Measurements from ENCODE around the gene RHBDL1.
"Not testable (repeated sequence)": the region's sequence is repeated elsewhere in the genome, so short reads cannot be mapped to it uniquely, and the experiment has no call there.

The RHBDL1 gene

DNA sequence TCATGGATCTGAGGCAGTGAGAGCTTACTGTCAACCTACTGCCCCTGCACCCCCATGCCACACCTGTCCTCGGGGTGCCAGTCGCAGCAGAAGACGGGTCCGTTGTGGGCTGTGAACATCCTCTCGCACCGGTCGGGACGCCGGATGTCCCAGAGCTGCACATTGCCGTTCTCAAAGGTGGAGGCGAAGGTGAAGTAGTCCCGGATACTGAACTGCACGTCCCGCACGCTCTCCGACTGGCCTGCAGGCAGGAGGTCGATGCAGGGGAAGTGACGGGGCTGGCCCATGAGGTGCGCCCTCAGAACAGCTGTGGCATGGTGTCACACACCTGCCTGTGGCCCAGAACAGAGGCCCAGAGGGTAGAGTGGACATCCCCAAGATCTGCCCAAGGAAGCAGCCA is 12.0 kb downstream of the RHBDL1 start:
- no peak for DNase-seq

DNA sequence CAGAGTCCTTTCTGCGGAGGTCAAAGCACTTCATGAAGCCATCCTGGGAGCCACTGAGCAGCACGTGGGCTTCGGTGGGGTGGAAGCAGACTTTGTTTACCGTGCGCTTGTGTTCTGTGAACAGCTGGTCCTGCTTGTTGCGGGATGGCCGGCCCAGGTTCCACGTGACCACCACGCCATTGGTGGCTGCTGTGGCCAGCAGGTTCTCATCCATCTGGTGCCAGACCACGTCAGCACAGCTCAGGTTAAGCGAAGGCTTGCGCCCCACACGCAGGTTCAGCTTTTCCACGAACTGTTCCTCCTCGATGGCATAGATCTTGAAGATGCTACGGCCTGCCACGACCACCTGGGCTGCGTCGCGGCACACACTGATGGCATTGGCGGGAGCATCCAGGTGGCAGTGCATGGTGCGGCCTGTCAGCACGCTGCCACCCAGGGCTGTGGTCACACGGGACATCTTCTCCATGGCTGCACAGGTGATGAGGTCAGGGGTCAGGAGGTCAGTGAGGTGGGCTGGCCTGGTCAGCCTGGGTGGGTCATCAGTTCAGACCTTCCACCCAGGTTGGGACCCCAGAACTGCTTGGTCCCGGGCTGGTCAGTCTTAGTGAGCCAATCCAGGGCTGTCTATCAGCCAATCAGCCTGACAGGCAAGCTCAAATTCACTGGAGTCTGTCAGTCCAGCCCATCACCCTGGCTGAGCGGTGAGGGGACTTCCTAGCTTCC is 13.9 kb downstream of the RHBDL1 start:
- DNase-seq, result no peak

DNA sequence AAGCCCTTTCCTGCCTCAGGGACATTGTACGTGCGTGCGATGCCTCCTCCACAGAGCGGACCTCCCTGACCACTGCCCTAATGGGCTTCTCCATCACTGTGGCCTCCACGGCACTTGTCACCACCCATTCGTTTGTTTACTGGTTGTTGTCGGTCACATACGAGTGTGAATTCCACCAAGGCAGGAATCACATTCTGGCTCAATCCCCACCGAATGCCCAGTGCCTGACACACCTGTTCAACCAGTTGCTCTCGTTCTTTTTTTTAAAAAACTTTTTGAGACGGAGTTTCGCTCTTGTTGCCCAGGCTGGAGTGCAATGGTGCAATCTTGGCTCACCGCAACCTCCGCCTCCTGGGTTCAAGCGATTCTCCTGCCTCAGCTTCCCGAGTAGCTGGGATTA is 15.8 kb downstream of the RHBDL1 start:
- DNase-seq, result not testable (repeated sequence)

DNA sequence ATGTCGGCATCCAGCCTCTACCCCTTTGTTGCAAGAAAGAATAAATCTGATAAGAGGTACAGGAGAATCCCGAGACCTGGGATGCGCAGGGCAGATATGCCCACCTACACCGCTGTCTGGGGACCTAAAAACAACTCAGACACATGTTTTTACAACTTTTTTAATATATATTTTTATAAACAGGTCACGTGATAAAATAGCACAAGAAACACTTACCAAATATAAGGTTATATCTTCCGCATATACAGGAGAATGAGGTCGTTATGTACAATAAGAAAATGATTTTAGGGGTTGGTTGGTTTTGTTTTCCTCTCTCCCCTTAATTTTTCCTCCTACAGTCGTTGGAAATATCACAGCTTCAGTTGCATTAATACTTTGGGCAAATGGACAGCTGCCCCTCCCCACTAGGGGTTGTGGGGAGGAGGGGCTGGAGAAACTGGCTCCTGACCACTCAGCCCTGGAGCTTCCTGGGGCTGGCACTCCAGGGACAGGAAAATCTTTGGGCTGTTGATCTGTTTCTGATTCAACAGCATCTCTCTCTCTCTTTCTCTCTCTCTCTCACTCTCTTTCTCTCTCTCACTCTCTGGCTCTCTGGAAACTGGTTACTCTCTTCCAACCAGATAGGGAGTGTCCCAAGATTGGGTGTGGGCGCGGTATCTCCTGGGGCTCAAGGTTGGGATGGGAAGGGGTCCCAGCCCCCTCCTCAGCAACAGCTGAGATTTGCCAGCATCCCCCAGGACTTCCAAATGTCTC is 17.1 kb downstream of the RHBDL1 start:
- DNase-seq, result no peak

DNA sequence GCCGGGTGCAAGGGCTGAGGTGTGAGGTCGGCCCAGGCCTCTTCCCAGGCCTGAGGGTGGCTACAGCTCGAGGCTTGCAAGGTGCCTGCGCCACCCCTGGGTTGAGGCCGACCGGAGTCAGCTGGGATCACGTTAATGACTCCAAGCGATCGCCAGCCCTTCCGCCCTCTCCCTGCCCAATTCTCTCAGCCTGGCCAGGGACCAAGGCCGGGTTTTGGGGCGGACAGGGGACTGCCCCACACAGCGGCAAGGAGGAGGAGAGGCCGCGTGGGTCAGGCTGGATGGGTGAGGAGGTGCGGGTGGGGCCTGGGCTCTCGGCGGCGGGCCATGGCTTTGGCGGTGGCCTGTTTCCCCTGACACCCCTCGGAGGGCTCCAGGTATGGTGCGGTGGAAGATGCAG is 17.9 kb downstream of the RHBDL1 start:
- no peak for DNase-seq

DNA sequence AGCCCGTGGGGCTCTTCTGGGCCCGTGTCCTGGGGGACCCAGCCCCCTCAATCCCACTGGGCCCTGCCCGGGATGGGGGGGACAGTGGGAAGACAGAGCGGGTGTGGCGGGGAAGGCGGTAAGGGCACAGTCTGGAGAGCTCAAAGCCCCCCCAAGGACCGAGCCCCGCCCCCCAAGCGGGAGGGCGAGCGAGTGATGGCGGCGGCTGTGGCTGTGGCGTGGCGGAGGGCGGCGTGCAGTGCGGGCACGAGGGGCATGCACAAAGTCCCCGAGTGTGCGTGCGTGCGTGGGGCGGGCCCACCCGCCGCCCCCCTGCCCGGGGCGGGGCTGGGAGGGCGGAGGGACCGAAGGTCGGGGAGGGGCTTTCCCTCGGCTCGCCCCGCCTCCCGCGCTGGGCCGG is 18.3 kb downstream of the RHBDL1 start:
- no peak for DNase-seq

DNA sequence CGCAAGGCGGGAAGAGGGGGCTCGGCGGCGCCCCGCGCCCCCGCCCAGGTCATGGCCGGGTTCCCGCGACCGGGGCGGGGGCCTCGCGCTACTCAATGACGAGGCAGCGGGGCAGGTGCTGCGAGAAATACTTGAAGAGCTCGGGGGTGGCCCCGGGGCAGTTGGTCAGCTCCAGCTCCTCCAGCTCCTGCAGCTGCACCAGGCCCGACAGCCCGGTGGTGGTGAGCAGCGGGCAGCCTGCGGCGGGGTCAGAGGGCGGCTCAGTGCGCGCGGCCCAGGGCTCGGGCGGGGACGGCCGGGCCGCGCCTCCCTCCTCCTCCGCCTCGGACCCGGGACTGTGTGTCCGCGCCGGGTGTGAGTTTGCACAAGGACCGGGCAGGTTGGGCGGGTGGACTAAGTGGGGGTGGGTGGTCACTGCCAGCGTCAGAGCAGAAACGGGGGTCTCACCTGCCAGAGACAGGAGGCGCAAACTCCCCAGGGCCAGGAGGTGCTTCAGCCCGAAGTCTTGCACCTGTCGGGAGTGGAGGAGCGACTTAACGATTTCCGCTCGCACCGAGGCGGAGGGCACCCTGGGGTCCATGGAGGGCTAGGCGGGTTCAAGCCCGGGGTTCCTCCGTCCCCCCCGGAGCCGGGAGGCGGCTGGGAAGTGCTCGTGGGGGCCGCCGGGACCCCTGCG is 18.9 kb downstream of the RHBDL1 start:
- DNase-seq, result no peak

DNA sequence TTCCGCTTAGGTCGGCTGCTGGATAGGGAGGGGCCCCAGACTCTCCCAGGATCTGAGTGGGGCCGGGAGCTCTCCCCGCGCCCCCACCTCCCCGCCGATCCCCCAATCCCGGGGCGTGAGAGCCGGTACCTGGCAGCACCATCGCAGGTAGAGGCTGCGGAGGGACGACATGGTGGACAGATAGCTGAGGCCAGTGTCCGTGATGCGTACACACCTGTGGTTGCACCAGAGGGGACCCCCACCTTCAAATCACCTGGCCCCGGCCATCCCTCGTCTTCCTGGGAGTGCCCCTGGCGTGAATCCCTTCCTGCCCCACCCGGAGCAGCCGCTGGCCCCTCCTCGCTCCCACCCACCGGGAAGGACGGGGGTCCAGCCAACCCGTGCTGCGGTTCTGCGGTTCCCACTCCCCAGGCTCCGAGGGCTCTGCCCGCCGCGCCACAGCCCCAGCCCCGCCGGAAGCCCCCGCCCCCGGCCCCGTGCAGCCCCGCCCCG is 19.4 kb downstream of the RHBDL1 start:
- DNase-seq, result no peak

DNA sequence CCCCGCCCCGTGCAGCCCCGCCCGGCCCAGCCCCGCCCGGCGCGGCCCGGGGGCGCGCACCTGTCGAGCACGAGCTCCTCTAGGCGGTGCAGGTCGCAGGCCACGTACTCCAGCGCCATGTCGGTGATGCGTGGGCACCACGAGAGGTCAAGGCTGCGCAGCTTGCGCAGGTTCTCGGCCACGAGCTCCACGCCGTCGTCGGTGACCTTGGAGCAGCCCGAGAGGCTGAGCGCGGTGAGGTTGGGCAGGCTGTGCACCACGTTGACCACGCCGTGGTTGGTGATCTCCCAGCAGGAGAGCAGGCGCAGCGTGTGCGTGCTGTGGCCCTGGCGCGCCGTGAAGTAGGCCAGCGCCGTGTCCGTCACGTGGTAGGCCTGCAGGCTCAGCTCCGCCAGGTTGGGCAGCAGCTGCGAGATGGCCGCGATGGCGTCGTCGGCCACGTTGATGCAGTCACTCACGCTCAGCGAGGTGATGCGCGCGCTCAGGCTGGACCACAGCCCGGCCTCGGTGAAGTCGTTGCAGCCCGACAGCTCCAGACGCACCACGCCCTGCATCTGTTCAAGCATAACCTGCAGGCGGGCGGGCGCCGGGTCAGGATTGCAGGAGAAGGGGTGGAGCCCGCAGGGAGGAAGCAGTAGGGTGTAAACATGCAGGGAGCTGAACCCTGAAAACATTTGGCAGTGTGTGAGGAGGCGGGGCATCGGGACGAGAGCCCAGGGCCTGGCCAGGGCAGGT is 20.1 kb downstream of the RHBDL1 start:
- DNase-seq, result no peak

DNA sequence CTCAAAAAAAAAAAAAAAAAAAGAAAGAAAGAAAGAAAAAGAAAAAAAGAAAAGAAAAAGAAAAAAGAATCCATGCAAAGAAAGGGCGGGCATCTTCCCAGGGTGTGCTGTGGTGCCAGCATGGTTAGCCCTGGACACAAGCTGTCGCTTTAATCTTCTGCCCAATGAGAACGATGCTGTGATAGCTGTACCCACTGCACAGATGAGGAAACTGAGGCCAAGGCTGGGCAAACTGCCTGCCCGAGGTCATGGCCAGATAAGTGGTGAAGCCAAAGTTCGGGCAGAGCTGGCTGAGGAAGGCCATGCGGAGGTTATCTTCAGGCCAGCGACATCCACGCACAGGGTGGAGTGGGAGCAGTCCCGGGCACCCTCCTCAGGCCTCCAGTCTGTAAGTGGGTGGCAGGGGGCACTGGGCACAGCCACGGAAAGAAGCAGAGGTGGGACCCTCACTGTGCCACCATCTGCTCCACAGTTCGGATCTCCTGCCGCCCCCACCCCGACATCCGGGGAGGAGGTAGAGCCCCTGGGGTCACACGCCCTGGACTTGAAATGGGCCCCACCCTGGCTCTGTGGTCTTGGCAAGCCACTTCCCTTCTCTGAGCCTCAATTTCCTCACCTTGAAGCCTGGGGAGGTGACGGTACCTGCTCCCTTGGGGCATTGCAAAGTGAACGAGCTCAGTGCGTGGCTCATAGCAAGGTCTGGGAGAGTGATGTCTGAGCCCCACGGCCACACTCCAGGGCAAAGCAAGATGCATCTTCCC is 23.6 kb downstream of the RHBDL1 start:
- DNase-seq, result no peak

DNA sequence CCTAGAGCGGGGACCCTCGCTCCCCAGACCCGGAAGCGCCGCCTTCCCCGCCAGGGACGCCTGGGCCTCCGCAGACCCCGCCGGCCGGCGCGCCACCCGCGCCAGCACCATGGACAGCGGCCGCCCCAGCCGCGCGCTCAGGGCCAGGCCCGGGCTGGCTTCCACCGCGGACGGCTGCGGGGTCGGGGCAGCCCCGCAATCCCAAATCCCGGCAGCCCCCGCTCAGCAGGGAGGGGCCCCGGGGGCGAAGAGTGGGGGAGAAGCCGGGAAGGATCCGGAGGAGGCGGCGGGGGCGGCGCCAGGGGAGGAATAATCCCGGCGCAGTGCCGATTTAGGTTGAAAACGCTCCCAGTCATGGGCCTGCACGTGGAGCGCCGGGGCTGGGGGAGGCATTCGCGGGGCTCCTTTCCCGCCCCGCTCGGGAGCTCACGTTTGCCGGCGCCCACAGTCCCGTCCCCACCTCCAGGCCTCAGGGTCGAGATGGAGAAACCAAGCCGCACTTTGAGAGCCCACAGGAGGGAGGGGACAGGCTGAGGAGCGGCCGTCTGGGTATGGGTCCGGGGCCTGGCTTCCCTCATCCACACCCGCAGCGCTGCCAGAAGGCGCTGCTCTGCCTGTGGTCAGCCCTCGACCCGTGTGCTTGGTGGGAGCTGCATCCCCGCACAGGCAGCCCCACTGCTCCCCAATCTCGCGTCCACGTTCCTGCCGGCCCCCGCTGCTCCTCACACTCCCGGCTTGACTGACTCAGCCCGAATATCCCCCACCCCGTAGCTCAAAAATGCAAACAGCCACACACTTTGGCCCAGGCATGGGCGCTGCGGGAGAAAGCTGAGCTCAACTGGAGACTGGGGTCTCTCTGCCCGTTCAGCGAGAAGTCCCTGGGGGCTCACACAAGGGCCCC is 25.5 kb downstream of the RHBDL1 start:
- DNase-seq, result no peak

DNA sequence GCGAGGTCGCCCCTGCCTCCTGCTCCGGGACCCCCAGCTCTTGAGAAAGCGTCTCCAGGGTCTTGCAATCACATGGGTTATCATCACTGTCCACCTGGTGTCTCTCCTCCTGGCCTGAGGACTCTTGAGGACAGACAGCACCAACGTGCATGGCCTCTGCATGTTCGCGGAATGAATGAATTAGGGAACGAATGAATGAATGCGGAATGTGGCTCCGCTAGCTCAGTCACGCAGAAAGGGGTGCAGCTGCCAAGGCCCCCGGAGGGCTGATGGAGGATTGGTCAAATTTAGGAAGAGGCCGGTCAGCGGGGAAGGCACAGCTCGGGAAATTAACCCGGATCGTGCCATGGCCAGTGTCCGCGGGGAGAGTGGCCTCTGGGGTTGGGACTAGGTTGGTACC is 26.9 kb downstream of the RHBDL1 start:
- DNase-seq, result no peak

DNA sequence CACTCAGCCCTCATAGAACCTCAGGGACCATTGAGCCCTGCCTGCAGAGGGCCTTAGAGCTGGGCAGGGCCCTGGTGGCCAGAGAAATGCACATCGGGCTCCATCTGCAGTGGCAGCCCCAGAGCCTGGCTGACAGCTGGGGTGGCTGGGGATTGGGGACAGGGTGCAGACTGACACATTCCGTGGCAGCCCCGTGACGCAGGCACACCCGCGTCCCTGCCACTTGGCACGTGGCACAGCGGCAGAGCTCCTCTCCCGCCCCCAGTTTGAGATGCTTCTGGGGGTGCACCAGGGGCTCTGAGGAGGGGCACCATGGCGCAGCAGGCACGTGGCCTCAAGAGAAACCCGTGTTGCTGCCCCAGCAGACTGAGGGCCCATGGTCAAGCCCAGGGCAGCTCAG is 27.9 kb downstream of the RHBDL1 start:
- DNase-seq, result no peak

DNA sequence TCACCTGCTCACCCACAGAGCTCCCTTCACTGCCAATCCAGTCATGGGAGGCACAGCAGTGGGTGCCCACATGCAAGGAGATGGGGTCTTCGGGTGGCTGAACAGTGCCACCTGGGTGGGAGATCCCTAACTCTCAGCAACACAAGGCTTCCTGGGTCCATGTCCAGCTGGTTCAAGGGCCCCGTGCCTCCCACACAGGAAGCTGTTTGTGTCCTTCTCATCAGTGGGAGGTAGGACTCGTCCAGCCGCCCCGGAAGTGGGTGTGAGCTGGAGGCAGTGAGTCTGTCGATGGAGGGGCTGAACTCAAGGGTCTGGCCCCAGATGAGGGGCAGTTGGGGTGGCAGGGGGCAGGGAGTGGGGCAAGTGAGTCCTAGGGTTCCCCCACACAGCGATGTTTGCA is 28.6 kb downstream of the RHBDL1 start:
- DNase-seq, result no peak

DNA sequence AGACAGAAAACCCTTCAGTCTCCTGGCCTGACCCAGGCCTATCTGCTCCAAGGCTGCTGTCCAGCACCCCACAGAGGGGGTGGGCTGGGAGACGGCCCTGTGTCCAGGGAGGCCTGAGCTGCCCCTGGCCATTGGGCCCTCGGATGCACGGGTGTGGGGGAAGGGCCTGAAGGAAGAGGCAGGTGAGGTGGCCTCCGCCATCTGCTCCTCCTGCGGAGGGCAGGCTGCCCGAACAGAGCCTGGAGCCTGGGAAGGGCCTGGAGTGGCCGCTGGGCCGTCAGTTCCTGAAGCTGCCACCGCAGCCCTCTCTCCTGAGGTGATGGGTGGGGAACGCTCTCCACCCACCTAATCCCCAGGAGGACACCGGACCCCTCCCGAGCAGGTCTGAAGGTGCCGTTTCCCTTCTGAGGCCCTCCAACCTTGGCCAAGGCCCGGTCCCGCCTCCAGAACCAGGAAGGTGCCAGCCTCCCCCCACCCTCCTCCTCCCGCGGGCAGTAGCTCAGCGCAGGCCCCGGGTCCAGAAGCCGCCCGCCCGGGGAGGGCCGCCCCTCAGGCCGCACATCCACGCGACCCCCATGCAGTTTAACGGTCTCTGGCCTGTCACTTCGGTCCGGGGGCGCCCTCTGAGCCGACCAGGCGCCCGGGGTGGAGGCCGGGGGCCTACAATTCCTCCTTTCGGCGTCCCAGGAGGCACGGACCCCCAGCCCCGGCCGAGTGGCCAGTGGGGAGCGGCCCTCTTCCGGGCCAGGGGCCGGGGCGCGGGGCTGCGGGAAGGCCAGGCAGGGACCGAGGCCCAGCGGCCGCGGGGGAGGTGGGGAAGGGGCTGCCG is 29.3 kb downstream of the RHBDL1 start:
- no peak for DNase-seq

DNA sequence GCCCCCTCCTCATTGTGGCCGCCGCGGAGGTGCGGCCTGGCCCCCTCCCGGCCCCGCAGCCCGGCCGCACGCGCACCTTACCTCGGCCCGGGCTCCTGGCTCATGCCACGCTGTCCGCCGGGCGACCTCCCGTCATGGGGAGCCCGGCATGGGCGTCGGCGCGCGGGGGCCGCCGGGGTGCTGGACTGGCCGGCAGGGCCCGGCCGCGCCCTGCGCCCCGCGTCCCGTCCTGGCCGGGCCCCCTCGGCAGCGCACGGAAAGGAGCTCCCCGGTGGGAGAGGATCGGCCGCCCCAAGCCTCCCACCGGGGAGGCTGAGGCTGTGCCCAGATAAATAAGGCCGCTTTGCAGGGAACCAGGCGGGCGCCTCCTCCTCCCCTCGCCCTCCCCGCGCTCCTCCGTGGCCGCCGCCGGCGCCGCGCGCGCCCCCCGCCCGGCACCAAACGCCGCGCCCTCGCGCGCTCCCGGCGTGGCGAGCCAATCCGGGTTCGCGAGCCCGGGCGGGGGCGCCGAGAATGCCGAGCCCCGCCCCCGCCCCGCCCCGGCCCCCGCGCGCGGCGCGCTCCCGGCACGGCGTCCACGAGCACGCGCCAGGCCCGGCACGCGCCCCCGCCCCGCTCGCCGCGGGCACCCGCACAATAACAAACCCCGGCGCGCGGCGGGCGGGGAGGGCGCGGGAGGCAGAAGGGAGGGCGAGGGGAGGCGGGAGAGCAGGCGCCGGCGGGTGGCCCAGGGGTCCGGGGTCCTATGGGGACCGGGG is 30.1 kb downstream of the RHBDL1 start, which contains the start of gene FBXL16:
TSS of gene FBXL16 (minus strand) at position 371 of the 758 bp plus-strand sequence. CDS start 8,396 bp downstream, outside the sequence.
- DNase-seq, result no peak

DNA sequence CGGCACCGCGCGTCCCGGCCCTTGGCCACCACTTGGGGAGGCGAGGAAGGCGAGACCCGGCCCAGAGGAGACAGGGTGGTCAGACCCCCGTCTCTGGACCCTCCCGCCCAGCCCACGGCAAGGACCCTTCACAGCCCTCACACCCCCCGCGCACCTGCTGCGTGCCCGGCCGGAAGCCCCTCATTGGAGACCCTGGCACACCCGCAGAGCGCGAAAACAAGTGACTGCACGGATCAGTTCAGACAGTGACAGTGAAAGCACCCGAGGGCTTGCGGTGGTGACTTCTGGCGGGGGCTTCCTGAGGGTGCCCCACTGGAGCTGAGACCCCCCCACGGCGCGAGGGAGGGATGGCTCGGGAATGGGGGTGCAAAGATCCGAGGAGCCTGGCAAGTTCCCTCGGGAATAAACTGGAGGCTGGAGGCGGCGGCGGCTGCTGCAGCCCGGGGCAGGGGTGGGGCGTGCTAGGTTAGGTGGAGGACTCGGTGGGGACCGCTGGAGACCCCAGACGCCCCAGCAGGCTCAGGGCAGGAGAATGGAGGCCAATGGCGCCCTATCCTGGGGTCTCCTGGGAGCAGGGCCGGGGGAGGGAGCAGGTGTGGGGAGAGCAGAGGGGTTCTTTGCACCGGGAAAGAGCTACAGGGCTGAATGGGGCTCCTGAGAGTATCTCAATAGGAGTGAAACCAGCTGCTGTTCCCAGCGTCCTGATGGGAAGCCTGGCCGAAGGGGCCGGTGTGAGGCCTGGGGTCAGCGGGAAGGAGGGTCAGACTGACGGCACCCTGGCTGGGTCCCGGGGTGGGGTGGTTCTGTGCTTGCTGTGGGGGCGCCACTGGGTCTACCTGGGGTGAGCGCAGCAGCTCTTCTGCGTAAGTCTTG is 31.0 kb downstream of the RHBDL1 start:
- DNase-seq, result no peak

DNA sequence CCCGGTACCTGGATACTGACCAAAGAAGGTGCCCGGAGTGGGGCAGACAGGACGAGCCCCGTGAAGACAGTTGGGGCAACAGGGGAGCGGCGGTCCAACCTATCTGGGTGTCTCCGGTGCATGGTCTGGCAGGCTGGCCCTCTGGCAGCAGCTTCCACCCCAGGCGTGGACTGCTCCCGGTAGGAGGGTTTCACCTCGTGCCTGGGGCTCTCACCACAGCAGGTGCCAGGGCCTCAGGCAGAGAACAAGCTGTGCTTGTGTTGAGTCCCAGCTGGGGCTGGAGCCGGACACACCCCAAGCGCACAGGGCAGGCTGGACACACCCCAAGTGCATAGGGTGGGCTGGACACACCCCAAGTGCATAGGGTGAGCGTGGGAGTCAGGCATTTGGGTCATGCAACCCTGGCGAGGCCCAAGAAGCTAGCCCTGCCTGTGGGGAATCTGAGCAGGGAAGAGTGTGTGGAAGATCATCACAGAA is 31.6 kb downstream of the RHBDL1 start:
- DNase-seq, result no peak
